HG03139 (cell line): ENCODE data around the gene NDE1.

Experiments used
- ATAC-seq: cut with Tn5 transposase; IDR thresholded peaks from one replicate; pipeline ENCODE4 v1.9.1; 2021; ENCODE audit not compliant: unreplicated experiment

Gene NDE1

DNA sequence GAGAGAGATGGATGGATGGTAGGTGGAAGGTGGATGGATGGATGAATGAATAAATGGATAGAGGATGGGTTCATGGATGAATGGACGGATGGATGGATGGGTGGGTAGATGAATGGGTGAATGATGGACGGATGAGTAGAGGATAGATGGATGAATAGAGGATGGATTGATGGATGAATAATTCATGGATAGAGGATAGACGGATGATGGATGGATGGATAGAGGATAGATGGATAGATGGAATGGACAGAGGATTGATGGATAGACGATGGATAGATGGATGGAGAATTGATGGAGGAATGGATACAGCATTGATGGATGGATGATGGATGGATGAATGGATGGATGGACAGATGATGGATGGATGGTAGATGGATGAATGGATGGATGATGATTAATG lies 115.1 kb downstream of the NDE1 start:
- ATAC-seq, result no peak

DNA sequence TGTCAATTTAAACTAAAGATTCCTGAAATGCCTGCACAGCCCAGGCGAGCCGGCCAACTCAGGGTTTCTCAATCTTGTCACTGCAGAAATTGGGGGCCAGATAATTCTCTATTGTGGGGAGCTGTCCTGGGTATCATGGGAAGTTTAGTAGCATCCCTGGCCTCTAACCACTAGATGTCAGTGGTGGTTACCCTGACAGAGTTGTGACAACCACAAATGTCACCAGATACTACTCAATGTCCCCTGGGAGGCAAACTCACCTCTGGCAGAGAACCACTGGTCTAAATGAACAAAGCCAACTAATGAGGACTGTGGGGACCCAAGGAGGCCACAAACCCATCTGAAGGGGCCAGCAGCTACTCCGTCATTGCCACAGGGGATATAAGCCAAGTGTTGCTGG lies 115.8 kb downstream of the NDE1 start:
- ATAC-seq, result peak; percentile 93

DNA sequence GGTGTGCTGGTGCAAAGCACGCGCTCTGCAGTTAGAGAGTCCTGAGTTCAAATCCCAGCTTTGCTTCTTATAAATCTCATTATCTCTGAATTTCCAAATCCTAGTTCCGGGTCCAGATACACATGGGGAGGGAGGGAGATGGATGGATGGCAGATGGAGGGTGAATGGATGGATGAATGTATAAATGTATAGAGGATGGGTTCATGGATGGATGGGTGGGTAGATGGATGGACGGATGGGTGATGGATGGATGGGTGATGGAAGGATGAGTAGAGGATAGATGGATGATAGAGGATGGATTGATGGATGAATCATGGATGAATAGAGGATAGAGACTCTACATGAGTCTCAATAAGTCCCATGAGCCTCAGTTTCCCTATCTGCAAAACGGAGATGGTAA lies 116.9 kb downstream of the NDE1 start:
- ATAC-seq, result no peak

DNA sequence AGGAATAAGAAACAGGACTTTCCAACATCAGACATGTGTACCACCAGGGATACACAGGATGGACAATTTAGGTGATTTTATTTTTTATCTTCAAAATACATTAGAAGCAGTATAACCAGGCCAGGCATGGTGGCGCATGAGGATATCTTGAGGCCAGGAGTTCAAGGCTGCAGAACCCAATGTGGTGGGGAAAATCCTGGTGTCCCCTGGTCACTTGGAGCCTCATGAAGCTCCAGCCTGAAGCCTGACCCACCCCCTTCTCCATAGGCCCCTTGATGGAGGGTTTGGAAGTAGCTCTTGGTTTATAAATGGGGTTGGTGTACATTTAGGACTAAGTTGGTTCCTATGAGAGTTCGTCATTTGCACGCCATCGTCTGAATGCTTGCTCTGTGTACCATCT lies 118.2 kb downstream of the NDE1 start:
- ATAC-seq, result no peak

DNA sequence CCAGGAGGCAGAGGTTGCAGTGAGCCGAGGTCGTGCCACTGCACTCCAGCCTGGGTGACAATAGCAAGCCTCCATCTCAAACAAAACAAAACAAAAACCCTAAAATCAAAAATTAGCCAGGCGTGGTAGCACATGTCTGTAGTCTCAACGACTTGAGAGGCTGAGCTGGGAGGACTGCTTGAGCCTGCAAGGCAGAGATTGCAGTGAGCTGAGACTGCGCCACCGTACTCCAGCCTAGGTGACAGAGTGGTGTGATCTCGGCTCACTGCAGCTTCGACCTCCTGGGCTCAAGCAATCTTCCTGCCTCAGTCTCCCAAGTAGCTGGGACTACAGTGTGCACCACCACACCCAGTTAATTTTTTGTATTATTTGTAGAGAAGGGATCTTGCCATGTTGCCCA lies 119.2 kb downstream of the NDE1 start:
- ATAC-seq, result no peak

DNA sequence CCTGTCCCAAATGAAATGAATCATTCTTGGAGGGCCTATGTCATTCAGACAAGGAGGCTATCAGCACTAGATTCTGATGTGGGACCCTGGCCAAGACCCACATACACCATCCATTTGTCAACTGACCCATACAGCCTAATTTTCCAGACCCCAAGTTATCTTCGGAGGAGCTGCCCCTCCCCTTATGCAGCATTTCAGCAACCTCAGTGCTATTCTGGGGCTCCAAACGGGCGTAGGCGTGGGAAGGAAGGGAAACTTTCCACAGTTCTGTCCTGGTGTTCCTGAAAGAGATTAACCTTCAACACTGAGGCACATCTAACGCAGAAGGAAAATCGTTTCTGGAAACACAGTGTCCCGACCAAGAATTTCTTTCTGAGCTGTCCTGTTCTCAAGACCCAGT lies 120.1 kb downstream of the NDE1 start:
- ATAC-seq, result no peak

DNA sequence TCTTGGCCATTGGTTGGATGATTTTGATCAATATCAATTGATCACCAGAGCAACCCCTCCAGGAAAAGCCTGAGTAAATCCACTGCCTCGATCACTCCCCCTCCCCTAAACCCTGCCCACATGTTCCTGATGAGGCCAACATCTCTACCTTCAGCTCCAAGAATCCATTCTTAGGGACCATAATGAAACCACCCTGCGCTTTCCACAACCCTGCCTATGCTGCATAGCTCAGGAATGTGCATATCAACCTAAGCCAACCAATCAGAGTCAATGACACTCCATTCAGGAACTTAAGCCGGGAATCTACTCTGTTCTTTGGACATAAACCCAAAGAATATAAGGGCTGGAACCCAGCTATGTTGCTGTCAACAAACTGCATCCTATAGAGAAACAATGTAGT lies 120.5 kb downstream of the NDE1 start:
- no peak for ATAC-seq

DNA sequence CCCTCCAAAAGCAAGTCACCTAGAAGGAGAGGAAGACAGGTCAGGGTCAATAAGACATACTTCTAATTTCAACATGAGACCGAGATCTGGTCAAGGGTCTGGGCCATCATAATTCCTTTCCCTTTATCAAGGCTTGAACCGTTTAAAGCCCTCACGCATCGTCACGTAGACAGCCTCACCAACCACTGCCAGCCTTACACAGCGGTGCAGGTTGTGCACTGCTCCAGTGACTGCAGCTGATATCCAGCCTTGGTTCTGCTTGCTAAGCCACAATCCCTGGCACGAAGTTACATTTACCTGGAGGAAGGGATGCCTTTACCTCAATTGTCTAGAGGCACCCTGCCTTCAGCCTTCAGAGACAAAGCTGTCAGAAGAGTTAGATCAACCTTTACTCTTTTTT lies 121.6 kb downstream of the NDE1 start:
- no peak for ATAC-seq

DNA sequence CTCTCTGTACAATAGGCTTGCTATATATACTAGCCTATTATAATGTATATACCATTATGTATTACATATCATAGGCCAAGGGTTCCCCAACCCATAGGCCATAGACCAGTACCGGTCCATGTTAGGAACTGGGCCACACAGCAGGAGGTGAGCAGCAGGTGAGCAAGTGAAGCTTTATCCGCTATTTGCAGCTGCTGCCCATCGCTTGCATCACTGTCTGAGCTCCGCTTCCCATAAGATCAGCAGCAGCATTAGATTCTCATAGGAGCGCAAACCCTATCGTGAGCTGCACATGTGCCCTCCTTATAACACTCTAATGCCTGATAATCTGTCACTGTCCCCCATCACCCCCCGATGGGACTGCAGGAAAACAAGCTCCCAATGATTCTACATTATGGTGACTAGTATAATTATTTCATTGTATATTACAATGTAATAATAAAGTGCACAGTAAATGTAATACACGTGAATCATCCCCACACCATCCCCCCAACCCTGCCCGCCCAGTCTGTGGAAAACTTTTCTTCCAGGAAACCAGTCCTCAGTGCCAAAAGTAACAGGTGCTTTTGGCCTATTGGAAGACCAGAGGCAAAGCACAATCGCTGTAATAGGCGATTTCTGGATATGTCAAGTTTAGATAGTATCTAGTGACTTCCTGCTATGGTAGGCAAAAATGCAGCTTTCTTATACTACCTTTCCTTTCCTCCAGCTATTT lies 122.7 kb downstream of the NDE1 start:
- no peak for ATAC-seq

DNA sequence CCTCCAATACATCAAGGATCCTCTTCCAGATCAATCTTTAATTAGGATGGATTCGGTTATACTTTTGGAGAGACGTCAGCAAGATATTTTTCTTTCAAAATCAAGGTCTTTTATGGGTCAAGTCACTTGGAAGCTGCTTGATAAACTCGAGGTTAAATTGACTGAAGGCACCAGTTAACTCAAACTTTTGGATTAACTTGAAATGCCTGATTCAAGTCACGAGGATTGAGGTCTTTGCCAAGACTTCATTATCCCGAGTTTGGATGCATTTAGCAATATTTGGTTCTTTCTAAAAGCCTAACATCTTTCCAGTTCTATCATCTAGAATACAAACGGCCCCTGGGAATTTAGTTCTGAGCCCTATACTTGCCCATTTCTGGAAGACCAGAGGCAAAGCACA lies 123.9 kb downstream of the NDE1 start:
- ATAC-seq, result no peak

DNA sequence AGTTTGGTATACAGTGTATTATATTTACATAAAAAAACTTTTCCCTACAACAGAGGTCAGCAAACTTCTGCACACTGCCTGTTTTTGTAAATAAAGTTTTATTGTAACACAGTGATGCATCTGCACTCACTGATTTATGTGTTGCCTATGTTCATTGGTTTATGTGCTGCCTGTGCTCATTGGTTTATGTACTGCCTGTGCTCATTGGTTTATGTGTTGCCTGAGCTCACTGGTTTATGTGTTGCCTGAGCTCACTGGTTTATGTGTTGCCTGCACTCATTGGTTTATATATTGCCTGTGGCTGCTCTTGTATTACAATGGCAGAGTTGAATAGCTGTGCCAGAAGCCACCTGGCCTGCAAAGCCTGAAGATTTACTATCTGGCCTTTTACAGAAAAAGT lies 125.2 kb downstream of the NDE1 start:
- ATAC-seq, result no peak

DNA sequence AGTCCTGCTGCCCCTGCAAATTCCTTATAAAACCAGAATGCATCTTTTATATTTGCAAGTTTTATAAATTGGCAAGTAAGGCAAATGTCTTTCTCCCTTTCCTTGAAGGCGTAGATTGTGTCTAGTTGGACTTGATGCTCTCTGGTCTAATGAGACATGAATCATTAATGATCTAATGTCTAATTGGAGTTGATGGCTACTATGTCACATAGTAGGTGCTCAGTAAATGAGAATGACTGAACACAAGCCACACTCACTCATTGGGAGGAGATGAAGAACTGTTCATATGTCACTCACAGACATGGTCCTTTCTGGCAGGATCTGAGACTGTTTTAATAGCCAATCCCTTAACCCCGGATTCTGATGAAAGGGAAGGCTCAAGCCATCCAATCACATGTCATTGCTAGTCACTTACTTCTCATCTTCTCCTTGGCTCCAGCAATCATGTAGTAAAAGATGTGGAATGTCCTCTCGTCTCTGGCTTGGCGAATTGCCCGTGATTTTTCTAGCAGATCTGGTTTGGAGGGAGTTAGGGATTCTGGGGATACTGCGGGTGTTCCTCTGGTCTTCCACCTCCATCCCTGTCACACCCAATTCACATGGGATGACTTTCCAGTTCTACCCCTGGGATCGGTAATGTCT lies 125.7 kb downstream of the NDE1 start:
- no peak for ATAC-seq
